Calu3 (cell line): Measurements from ENCODE around the gene PHLDA3. TPM values are rescaled to one million over a fixed set of nuclear protein-coding genes. Genes with fewer than 3 reads are reported as not detected.

Experiments used
- BruUV-seq: library from RNA; stranded (reverse); fragments of 400-500 nt; replicated peaks from 2 replicates; lab custom pipeline; 2021; lab: Mats Ljungman, UMichigan
- CTCF ChIA-PET: fragments of 300-600 bp; sonication (Branson Sonifier 250); formaldehyde crosslinking; loops from one replicate; lab custom pipeline; 2022; ENCODE audit warnings: antibody characterized with exemption; lab: Charles Lee
- DNase-seq: peaks from one replicate; pipeline ENCODE4 v3.0.0; 2022
- H3K27ac Mint-ChIP-seq: one replicate; pipeline ENCODE4 v1.8.0; 2022; ENCODE audit warnings: mixed read lengths; ENCODE audit not compliant: unreplicated experiment
- H3K27me3 Mint-ChIP-seq: one replicate; pipeline ENCODE4 v1.8.0; 2022; ENCODE audit warnings: mixed read lengths; ENCODE audit not compliant: unreplicated experiment
- H3K36me3 Mint-ChIP-seq: one replicate; pipeline ENCODE4 v1.8.0; 2022; ENCODE audit warnings: mild to moderate bottlenecking, moderate library complexity, mixed read lengths; ENCODE audit not compliant: insufficient read depth, unreplicated experiment
- H3K4me1 Mint-ChIP-seq: one replicate; pipeline ENCODE4 v1.8.0; 2022; ENCODE audit warnings: mild to moderate bottlenecking, low read depth, mixed read lengths; ENCODE audit not compliant: unreplicated experiment
- H3K4me3 Mint-ChIP-seq: one replicate; pipeline ENCODE4 v1.8.0; 2022; ENCODE audit warnings: mild to moderate bottlenecking, low read depth, moderate library complexity, mixed read lengths; ENCODE audit not compliant: unreplicated experiment
- H3K9me3 Mint-ChIP-seq: one replicate; pipeline ENCODE4 v1.8.0; 2022; ENCODE audit warnings: low read depth, mixed read lengths; ENCODE audit not compliant: unreplicated experiment
- CTCF ChIP-seq: fragments of 200-600 bp; IDR thresholded peaks from one replicate; pipeline ENCODE4 v1.8.0; 2022; ENCODE audit warnings: antibody characterized with exemption; ENCODE audit not compliant: unreplicated experiment
- intact Hi-C: fragments of 100-400 bp; cut with micrococcal nuclease; formaldehyde crosslinking; loops from one replicate; pipeline ENCODE4 v1.10.0; 2022; ENCODE audit not compliant: unreplicated experiment
- total RNA-seq: library from RNA; stranded (reverse); gene quantifications from 2 replicates; pipeline ENCODE4 v1.2.3, GENCODE V29; 2022

PHLDA3 gene
- total RNA-seq, 1 experiment from 2014 or later = 31.1 TPM

DNA sequence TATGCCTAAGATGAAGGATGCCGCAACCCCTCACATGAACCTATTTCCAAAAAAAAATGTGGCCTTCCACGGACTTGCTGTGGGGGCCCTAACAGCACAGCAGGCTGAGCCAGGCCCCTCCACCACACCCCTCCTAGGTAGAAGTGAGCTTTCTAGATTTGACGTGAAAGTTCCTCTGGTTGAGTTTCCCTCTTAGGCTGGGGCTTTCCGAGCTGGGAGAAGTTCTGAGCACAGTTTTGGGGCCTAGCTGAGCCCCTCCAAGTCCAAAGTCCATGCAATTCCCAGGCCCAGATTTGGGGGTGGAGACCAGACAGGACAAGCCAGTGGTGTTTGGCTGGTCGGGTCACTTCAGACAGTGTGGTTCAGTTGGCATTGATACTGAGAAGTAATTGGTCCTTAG, 13.8 kb upstream of the PHLDA3 start:
- intact Hi-C loops = loop anchor here (1.0 kb wide), 1 partner anchor 31 kb away; no protein-coding TSS in a partner anchor
- H3K27me3 Mint-ChIP-seq = no peaks in the 10 kb centered on the region
- no peaks in the 10 kb centered on the region for H3K9me3 Mint-ChIP-seq
- CTCF ChIA-PET = interaction anchor here (0.6 to 5.7 kb wide), 9 partner anchors 21 to 182 kb away, joined by 3 to 172 read pairs (median 26); no protein-coding TSS in a partner anchor
- no peak overlapping the region for H3K27ac Mint-ChIP-seq
- H3K36me3 Mint-ChIP-seq = peaks cover 22% of the 10 kb centered on the region
- H3K4me3 Mint-ChIP-seq = peak overlapping the region; percentile 63
- no TSS peak for BruUV-seq
- H3K4me1 Mint-ChIP-seq = peaks cover 25% of the 10 kb centered on the region
- DNase-seq = no peak
- TF ChIP-seq CTCF = no peak

DNA sequence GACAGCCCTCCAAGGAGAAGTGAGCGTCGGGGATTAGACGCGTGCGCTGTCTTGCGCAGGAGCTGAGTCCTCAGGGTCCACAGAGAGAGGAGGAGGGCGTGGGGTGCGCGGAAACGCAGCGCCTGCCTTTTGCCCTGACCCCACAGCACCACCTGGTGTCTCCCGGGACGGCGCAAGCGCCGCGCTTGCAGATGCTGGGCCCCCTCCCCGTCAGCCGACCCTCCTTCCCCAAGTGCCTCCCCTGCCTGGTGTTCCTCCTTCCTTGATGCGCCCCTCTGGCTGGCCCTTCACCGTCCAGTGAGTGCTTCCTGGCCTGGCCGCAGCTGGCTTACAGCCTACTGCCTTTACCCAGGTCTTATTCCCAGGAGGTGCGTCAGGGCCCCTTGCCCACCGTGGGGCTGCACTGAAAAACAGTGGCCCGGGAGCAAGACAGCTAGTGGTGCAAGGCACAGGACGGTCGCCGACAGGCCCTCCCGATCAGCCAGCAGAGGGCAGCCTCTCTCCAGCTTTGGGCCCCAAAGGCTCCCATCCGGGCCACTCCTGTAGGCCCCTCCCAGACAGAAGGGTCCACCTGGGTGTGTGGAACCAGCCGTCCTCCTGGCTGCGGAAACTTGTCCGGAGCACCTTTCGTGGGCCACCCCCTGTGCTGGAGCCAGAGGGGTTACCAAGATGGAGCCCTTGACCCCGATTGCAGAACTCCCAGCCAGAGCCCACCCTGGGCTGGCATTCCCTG, 12.9 kb upstream of the PHLDA3 start:
- peak; percentile 94 for TF ChIP-seq CTCF
- H3K27me3 Mint-ChIP-seq = no peaks in the 10 kb centered on the region
- CTCF ChIA-PET = interaction anchor here (0.6 to 5.7 kb wide), 19 partner anchors 12 to 798 kb away, joined by 3 to 172 read pairs (median 9); partner anchors contain the start of genes CSRP1 and PHLDA3
- no TSS peak for BruUV-seq
- H3K27ac Mint-ChIP-seq = peak overlapping the region; percentile 13
- intact Hi-C loops = loop anchor here (1.0 to 2.0 kb wide), 3 partner anchors 19 to 47 kb away; no protein-coding TSS in a partner anchor
- peak overlapping the region; percentile 63 for H3K4me3 Mint-ChIP-seq
- H3K9me3 Mint-ChIP-seq = no peaks in the 10 kb centered on the region
- peak; percentile 94 for DNase-seq
- peaks cover 22% of the 10 kb centered on the region for H3K36me3 Mint-ChIP-seq
- peaks cover 25% of the 10 kb centered on the region for H3K4me1 Mint-ChIP-seq

DNA sequence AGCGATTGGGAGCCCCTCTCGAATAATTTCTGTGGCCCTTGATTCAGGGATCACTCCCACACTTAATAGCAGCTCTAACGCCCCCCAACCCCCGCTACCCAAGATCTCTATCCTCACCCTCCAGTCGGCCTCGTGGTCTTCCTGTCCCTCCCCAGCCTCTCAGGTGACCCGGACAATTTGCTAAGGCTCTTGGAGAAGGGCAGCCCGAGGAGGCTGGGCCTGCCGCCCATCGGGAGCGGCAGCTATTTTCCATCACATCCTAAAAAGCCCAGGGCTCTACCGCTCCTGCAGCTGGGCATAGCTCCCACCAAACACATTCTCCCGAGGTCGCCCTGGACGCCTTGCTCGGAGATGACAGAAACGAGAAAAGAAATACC, 12.0 kb upstream of the PHLDA3 start:
- H3K4me3 Mint-ChIP-seq = peak overlapping the region; percentile 63
- TSS peak; percentile 99 for BruUV-seq
- no peaks in the 10 kb centered on the region for H3K9me3 Mint-ChIP-seq
- intact Hi-C loops = loop anchor here (2.0 kb wide), 2 partner anchors 18 to 46 kb away; no protein-coding TSS in a partner anchor
- CTCF ChIA-PET = interaction anchor here (0.8 to 5.7 kb wide), 17 partner anchors 11 to 314 kb away, joined by 3 to 172 read pairs (median 10); partner anchors contain the start of genes CSRP1 and PHLDA3
- H3K36me3 Mint-ChIP-seq = peaks cover 25% of the 10 kb centered on the region
- no peaks in the 10 kb centered on the region for H3K27me3 Mint-ChIP-seq
- no peak for TF ChIP-seq CTCF
- peaks cover 34% of the 10 kb centered on the region for H3K4me1 Mint-ChIP-seq
- no peak for DNase-seq
- peak overlapping the region; percentile 23 for H3K27ac Mint-ChIP-seq

GRCh38 chr1:201480231-201481003, 11.4 kb upstream of the PHLDA3 start:
- H3K4me3 Mint-ChIP-seq = peak overlapping the region; percentile 63
- H3K36me3 Mint-ChIP-seq = peaks cover 25% of the 10 kb centered on the region
- peak overlapping the region; percentile 64 for H3K27ac Mint-ChIP-seq
- no peaks in the 10 kb centered on the region for H3K9me3 Mint-ChIP-seq
- TF ChIP-seq CTCF = no peak
- DNase-seq = peak; percentile 95
- BruUV-seq = no TSS peak
- peaks cover 40% of the 10 kb centered on the region for H3K4me1 Mint-ChIP-seq
- no peaks in the 10 kb centered on the region for H3K27me3 Mint-ChIP-seq
- CTCF ChIA-PET = interaction anchor here (0.6 to 5.7 kb wide), 15 partner anchors 11 to 314 kb away, joined by 3 to 172 read pairs (median 12); partner anchors contain the start of gene PHLDA3
- intact Hi-C loops = loop anchor here (1.0 to 2.0 kb wide), 4 partner anchors 18 to 224 kb away; no protein-coding TSS in a partner anchor
